DMS79 treated with DMSO at 0.1 percent for 48 hours (cell line): ENCODE measurements around the gene C1orf198.

ENCODE experiments used
- DNase-seq: peaks from one replicate; lab custom pipeline; 2025; lab: John Stamatoyannopoulos, UW

Gene C1orf198

GRCh38 chr1:230808281-230808872 lies 59.9 kb downstream of the C1orf198 start:
- no peak for DNase-seq

DNA sequence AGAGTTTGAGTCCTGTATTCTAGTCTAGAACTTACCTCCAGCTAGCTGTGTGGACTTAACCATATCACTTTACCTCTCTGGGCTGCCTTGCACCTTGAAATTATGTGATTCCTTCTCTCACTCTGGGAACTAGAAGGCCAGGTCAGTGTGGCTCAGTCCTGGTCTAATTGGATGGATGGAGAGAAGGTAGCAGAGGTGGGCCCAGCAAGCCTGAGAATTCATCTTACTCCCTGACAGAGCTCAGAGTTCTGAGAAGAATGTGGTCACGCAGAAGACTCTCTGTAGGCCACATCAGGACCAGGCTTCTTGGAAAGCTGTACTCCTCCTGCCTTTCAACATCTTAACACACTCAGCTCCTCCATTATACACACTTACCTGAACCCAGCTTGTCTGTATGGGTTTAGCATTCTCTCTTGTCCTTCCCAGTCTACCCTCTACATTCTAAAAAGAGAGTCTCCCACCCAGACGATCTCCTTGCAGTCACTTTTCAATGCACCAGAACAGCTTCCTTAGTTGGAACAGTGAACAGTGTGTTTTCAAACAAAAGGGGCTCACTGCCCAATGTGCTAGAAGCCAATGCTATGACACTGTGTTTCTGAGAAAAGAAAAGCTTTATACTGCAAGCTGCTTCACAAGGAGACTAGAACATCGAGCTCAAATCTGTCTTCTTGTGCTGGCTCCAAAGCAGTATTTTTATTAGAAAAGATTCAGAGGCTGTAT lies 60.6 kb downstream of the C1orf198 start:
- no peak for DNase-seq

DNA sequence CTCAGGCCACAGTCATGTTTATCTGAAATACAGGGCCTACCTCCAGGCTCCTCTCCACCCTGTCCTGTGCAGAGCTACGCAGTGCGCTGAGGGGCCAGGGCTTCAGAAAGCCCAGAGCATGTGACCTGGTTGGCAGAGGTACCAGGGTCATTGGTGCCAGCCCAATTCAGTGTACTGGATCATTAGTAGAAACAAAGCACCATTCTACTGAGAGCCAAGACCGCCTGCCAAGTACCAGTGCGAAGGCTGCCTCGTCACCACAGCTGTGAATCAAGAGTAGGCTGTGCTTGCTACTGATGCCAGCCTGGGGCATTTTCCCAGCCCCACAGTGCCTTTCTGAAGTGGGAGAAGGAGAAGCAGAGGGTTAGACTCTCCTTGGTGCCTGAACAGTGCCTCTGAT lies 61.3 kb downstream of the C1orf198 start:
- no peak for DNase-seq

- no peak for DNase-seq
These were observed 61.8 kb downstream of the C1orf198 start for GRCh38 chr1:230806552-230806951.

DNA sequence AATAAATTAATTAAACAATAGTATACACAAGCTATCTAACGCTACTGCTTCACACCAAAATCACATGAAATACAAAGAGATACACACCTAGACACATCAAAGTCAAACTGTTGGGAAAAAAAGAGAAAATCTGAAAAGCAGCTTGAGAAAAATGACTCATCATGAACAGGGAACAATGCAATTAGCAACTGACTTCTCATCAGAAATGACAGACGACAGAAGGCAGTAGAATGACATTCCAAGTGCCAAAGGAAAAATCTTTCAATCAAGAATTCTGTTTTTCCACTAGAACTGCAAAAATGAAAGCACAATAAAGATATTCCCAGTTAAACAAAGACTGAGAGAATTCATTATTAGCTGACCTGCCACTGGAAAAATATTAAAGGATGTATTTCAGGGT lies 63.9 kb downstream of the C1orf198 start:
- no peak for DNase-seq

DNA sequence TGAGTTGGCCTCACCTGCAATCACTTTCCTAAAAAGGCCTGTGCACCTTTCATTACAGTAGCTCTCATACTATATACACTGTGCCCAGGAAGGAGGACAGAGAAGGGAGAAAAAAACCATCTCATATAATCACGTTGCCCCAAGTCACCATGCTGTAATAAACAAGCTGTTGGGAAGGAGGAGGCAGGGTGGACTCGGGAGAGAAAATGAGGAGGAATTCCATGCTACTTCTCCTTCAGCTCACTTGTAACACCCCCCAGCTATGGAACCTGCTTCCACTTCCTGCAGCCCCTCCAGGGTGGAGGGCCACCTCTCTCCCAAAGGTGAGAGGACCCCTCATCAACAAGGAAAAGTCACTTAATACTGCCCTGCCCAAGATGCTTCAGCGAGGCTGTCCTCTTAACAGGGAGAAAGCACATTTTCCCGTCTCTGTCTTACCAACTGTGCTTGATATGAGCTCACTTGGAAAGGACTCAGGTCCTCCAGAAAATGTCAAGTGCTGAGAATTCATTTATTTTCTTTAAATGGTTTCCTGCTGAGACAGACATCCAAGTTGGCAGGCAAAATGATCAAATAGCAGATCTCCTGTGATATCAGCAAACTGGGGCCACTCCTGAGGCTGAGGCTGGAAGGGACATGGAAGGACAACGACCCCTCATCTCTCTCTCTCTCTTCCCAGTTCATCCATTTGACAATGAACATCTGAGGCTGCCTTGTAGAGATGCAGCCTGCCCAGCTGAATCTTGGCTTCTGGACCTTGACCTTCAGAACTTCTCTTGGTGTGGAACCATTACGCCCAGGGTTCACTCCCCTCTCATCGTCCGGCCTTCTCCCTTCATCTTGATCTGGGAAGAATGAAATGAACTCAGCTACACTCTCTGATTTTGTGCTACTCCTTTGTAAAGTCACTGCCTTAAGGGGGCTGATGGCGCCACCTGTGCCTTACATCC lies 67.2 kb downstream of the C1orf198 start:
- DNase-seq: no peak

DNA sequence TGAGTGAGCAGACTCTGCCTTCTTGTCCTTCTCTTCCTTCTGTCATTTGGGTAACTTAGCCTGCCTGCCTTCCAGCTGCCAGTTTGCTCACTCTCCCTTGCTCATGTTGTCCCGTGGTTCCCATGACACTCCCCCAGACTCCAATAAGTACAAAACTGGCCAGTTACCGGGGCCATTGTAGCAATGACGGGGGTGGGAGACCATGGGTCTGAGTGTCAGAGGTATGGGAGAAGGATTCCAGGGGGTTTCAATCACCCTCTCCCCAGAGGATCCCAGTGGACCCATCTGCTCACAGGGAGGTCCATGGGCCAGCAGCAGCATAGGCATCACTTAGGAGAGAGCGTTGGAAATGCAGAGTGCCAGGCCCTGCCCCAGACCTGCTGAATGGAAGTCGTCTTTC lies 69.8 kb downstream of the C1orf198 start:
- DNase-seq: no peak

GRCh38 chr1:230797942-230798365 lies 70.4 kb downstream of the C1orf198 start:
- peak; percentile 5 for DNase-seq

DNA sequence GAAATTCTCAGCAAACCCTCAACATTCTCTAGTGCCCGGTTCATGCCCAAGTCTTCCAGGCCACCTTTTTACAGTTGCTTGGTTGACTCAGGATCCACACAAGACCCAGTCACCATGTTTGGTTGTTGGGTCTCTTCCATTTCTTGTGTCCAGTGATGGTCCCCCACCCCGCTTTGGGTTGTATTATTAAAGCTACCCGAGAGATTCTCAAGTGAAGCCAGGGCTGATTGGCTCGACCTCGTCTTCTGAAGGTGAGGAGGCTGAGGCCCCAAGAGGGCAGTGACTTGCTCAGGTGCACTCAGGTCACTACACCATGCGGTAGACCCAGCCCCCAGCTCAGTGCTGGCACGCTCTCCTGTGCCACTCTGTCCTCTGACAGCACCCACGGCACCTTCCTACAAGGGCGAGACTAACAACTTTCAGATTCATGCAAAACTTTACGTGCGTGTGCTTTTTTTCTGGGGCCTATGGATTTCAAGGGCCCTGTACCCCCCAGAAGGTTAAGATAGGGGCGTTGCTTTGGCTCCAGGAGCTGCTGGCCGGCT lies 70.9 kb downstream of the C1orf198 start:
- no peak for DNase-seq

GRCh38 chr1:230796626-230797025 lies 71.7 kb downstream of the C1orf198 start:
- DNase-seq: no peak

DNA sequence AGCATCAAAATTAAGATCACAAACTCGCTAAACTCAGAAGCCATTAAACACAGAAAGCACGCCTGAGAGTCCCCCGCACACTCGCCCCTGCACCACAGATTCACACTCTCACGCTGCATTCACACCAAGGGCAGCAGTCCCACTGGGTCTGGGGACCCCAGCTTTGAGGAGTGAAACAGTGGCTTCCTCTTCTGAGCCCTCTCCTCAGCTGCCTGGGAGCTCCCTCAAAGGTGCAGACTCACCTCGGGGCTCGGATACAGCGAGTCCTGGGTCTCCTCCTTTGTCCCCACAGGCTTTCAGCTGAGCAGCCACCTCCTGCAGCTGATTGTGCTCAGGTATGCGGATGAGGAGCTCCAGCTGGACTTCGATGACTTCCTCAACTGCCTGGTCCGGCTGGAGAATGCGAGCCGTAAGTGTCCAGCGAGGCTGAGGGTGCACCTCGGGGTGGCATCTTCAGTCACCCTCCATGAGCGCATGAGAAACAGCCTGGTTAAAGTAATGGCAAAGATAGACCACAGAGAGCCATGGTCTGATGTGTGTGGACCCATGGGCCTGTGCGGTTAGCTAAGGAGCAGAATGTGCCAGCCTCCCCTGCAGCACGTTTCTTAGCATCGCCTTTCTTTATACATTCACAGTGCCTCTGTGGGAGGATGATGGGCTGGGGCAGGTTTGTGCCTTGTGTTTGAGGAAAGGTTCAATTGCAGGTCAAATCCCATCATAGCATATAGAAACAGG lies 73.3 kb downstream of the C1orf198 start:
- no peak for DNase-seq

- DNase-seq: no peak
These were observed 73.9 kb downstream of the C1orf198 start for GRCh38 chr1:230794431-230794830.

DNA sequence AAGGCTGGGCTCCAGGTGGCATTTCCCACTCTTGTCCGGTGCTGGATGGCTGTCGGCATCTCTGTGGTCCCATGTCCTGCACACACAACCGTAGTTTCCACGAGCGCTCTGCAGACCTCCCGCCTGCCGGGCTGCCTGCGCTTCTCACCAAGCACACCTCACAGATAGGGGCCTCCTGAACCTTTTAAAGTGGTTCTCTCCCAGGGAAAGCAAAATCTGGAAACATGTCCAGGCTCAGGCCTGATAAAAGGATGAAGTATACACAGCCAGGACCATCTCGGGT lies 74.9 kb downstream of the C1orf198 start:
- no peak for DNase-seq

- no peak for DNase-seq
These were observed 75.4 kb downstream of the C1orf198 start for GRCh38 chr1:230792691-230793462.

GRCh38 chr1:230791986-230792564 lies 76.2 kb downstream of the C1orf198 start:
- no peak for DNase-seq

- no peak for DNase-seq
These were observed 78.3 kb downstream of the C1orf198 start for GRCh38 chr1:230790026-230790425.

- no peak for DNase-seq
These were observed 79.6 kb downstream of the C1orf198 start for GRCh38 chr1:230788561-230789275.

- no peak for DNase-seq
These were observed 80.8 kb downstream of the C1orf198 start for GRCh38 chr1:230787471-230787870.
